Ureter (tissue), 1 donor: ENCODE results near the gene LAMA3. TPM values are rescaled to one million over a fixed set of nuclear protein-coding genes. Genes with fewer than 3 reads are reported as not detected.

Experiments used
- DNase-seq: peaks from one replicate; pipeline ENCODE4 v3.0.0-alpha.2; 2020; ENCODE audit warnings: low spot score
- total RNA-seq: library from RNA; stranded (reverse); gene quantifications from one replicate; pipeline ENCODE4 v1.2.4, GENCODE V29; 2023
- donor health status: DM: yes; HTN: yes; CAD: no.

LAMA3 gene
- total RNA-seq, 1 donor from 2014 or later: 28.7 TPM

GRCh38 chr18:23902396-23902795, 213.1 kb downstream of the LAMA3 start:
- no peak for DNase-seq

GRCh38 chr18:23903971-23904370, 214.7 kb downstream of the LAMA3 start:
- no peak for DNase-seq

GRCh38 chr18:23906658-23907057, 217.4 kb downstream of the LAMA3 start:
- no peak for DNase-seq

- DNase-seq: no peak
These were observed 219.6 kb downstream of the LAMA3 start for GRCh38 chr18:23908827-23909226.

- DNase-seq: no peak
These were observed 220.8 kb downstream of the LAMA3 start for GRCh38 chr18:23910032-23910431.

GRCh38 chr18:23912356-23912755, 223.1 kb downstream of the LAMA3 start:
- no peak for DNase-seq

- no peak for DNase-seq
These were observed 227.1 kb downstream of the LAMA3 start for GRCh38 chr18:23916338-23916737.

- DNase-seq: peak; percentile 69
These were observed 229.3 kb downstream of the LAMA3 start for GRCh38 chr18:23918395-23919032.

- DNase-seq: no peak
These were observed 230.8 kb downstream of the LAMA3 start for GRCh38 chr18:23920054-23920453.

- DNase-seq: no peak
These were observed 232.5 kb downstream of the LAMA3 start for GRCh38 chr18:23921716-23922285.

- DNase-seq: no peak
These were observed 233.7 kb downstream of the LAMA3 start for GRCh38 chr18:23922939-23923338.

GRCh38 chr18:23924813-23925212, 235.6 kb downstream of the LAMA3 start:
- no peak for DNase-seq

- no peak for DNase-seq
These were observed 237.3 kb downstream of the LAMA3 start for GRCh38 chr18:23926571-23926970.

GRCh38 chr18:23927821-23928746, 238.8 kb downstream of the LAMA3 start:
- no peak for DNase-seq

GRCh38 chr18:23929362-23929930, 240.2 kb downstream of the LAMA3 start:
- DNase-seq: no peak

- no peak for DNase-seq
These were observed 240.7 kb downstream of the LAMA3 start for GRCh38 chr18:23930002-23930401.

GRCh38 chr18:23932385-23933067, 243.3 kb downstream of the LAMA3 start:
- no peak for DNase-seq

- no peak for DNase-seq
These were observed 244.2 kb downstream of the LAMA3 start for GRCh38 chr18:23933407-23933806.

GRCh38 chr18:23934252-23934651, 245.0 kb downstream of the LAMA3 start:
- no peak for DNase-seq

- DNase-seq: no peak
These were observed 245.6 kb downstream of the LAMA3 start for GRCh38 chr18:23934863-23935262.

GRCh38 chr18:23935804-23936203, 246.6 kb downstream of the LAMA3 start:
- DNase-seq: no peak
